DND-41 (cell line): ENCODE measurements around the gene SMARCA2.

Experiments
- ATAC-seq: fragments of 200-7000 bp; cut with Tn5 transposase; 3 replicates; pipeline ENCODE4 v1.9.1; 2021; ENCODE audit warnings: low read depth; ENCODE audit not compliant: insufficient read depth
- DNase-seq: peaks from one replicate; pipeline ENCODE4 v3.0.0-alpha.2; 2020
- H2AFZ ChIP-seq: 2 replicates; pipeline ENCODE4 v1.6.0; 2012; ENCODE audit warnings: low read depth, low read length
- H3K27ac ChIP-seq: 2 replicates; pipeline ENCODE4 v1.5.1; 2012; ENCODE audit warnings: low read length, inconsistent platforms
- H3K27me3 ChIP-seq: fragments of 200-600 bp; sonication (generic); 2 replicates; pipeline ENCODE4 v1.6.0; 2012; ENCODE audit warnings: low read length, mild to moderate bottlenecking, inconsistent platforms; ENCODE audit not compliant: insufficient read depth, poor library complexity
- H3K36me3 ChIP-seq: 2 replicates; pipeline ENCODE4 v1.5.1; 2012; ENCODE audit warnings: low read length, inconsistent platforms; ENCODE audit not compliant: insufficient read depth
- H3K4me1 ChIP-seq: 2 replicates; pipeline ENCODE4 v1.5.1; 2012; ENCODE audit warnings: mild to moderate bottlenecking, low read length; ENCODE audit not compliant: insufficient read depth
- H3K4me2 ChIP-seq: 2 replicates; pipeline ENCODE4 v1.6.0; 2012; ENCODE audit warnings: mild to moderate bottlenecking, moderate library complexity, low read length, inconsistent platforms; ENCODE audit not compliant: insufficient read depth
- H3K4me3 ChIP-seq, 2 experiments: fragments of 200-600 bp in 1 of 2; shearing (Covaris generic) in 1 of 2; 2 replicates each; pipeline ENCODE4 v1.5.1; 2012 to 2016; ENCODE audit warnings: inconsistent platforms in 2 of 2, low read length in 2 of 2, mild to moderate bottlenecking in 2 of 2, low read depth in 1 of 2, moderate library complexity in 1 of 2
- H3K79me2 ChIP-seq: 2 replicates; pipeline ENCODE4 v1.6.0; 2012; ENCODE audit warnings: low read length, inconsistent platforms; ENCODE audit not compliant: insufficient read depth
- H3K9ac ChIP-seq: 2 replicates; pipeline ENCODE4 v1.6.0; 2012; ENCODE audit warnings: low read depth, mild to moderate bottlenecking, inconsistent platforms, low read length, moderate library complexity
- H3K9me3 ChIP-seq: 2 replicates; pipeline ENCODE4 v1.5.1; 2012; ENCODE audit warnings: low read length, moderate library complexity, mild to moderate bottlenecking, inconsistent platforms; ENCODE audit not compliant: insufficient read depth, severe bottlenecking
- H4K20me1 ChIP-seq: 2 replicates; pipeline ENCODE4 v1.6.0; 2012; ENCODE audit warnings: low read length; ENCODE audit not compliant: insufficient read depth
- CTCF ChIP-seq: IDR thresholded peaks from 2 replicates; pipeline ENCODE4 v1.5.1; 2012; ENCODE audit warnings: borderline replicate concordance, low read length, moderate library complexity, mild to moderate bottlenecking; ENCODE audit not compliant: poor library complexity, severe bottlenecking; ENCODE audit errors: extremely low read depth
- EZH2 ChIP-seq: IDR thresholded peaks from 3 replicates; pipeline ENCODE4 v1.6.1; 2012; ENCODE audit warnings: borderline replicate concordance, low read depth, mild to moderate bottlenecking, moderate library complexity, low read length, inconsistent platforms; ENCODE audit not compliant: severe bottlenecking

The SMARCA2 gene

GRCh38 chr9:2039294-2040180 is 24.4 kb downstream of the SMARCA2 start:
- DNase-seq (no peak), ATAC-seq (no peak)
- TF ChIP-seq CTCF (no peak), EZH2 (no peak)
- Histone ChIP-seq H3K4me3 (no peak overlapping the region), H4K20me1 (no peaks in the 10 kb centered on the region; the same call in 1 of the 2 replicates), H3K27ac (no peak overlapping the region), H3K9ac (no peak overlapping the region), H2AFZ (no peak overlapping the region), H3K79me2 (peaks cover 2% of the 10 kb centered on the region; the same call in 1 of the 2 replicates), H3K4me2 (no peak overlapping the region), H3K9me3 (no peaks in the 10 kb centered on the region), H3K27me3 (no peaks in the 10 kb centered on the region), H3K4me1 (no peaks in the 10 kb centered on the region), H3K36me3 (peaks cover 59% of the 10 kb centered on the region)

- Histone ChIP-seq H3K4me1 (no peaks in the 10 kb centered on the region), H3K4me3 (no peak overlapping the region), H3K4me2 (no peak overlapping the region), H3K9ac (no peak overlapping the region), H3K36me3 (peaks cover 58% of the 10 kb centered on the region), H2AFZ (no peak overlapping the region), H4K20me1 (no peaks in the 10 kb centered on the region; the same call in 1 of the 2 replicates), H3K27me3 (no peaks in the 10 kb centered on the region), H3K9me3 (no peaks in the 10 kb centered on the region), H3K79me2 (peaks cover 2% of the 10 kb centered on the region; the same call in 1 of the 2 replicates), H3K27ac (no peak overlapping the region)
- DNase-seq = no peak
- TF ChIP-seq EZH2 (no peak), CTCF (no peak)
- ATAC-seq = no peak
Observed at GRCh38 chr9:2040828-2041227, 25.7 kb downstream of the SMARCA2 start.

GRCh38 chr9:2041736-2042135 is 26.6 kb downstream of the SMARCA2 start:
- Histone ChIP-seq H3K4me3 (no peak overlapping the region), H3K9ac (no peak overlapping the region), H3K27me3 (no peaks in the 10 kb centered on the region), H3K4me1 (no peaks in the 10 kb centered on the region), H3K36me3 (peaks cover 61% of the 10 kb centered on the region), H2AFZ (no peak overlapping the region), H3K79me2 (peaks cover 2% of the 10 kb centered on the region; the same call in 1 of the 2 replicates), H4K20me1 (no peaks in the 10 kb centered on the region; the same call in 1 of the 2 replicates), H3K4me2 (no peak overlapping the region), H3K27ac (no peak overlapping the region), H3K9me3 (no peaks in the 10 kb centered on the region)
- no peak for ATAC-seq
- DNase-seq = no peak
- TF ChIP-seq EZH2 = no peak
- no peak for TF ChIP-seq CTCF
